Upper lobe of left lung (tissue), 4 donors: ENCODE measurements around the gene ANKRD1.

ENCODE experiments used
- CTCF ChIP-seq, 6 experiments: fragments of 450-650 bp in 4 of 6; fragments of 200-600 bp in 2 of 6; sonication (generic) in 2 of 6; IDR thresholded peaks; one replicate each; pipeline ENCODE4 v1.5.1; 2016 to 2019; ENCODE audit warnings: antibody characterized with exemption in 6 of 6
- EP300 ChIP-seq, 4 donors: sonication (generic); formaldehyde crosslinking; IDR thresholded peaks; one replicate each; pipeline ENCODE4 v1.5.1; 2017; ENCODE audit warnings: antibody characterized with exemption in 4 of 4, control low read depth in 2 of 4
- POLR2A ChIP-seq, 4 donors: fragments of 450-650 bp; IDR thresholded peaks; one replicate each; pipeline ENCODE4 v1.5.1; 2016 to 2017; ENCODE audit warnings: antibody characterized with exemption in 4 of 4, mild to moderate bottlenecking in 2 of 4
- POLR2AphosphoS5 ChIP-seq, 2 donors: sonication (generic); formaldehyde crosslinking; IDR thresholded peaks; one replicate each; pipeline ENCODE4 v1.5.1; 2017; ENCODE audit warnings: antibody characterized with exemption in 2 of 2

DNA sequence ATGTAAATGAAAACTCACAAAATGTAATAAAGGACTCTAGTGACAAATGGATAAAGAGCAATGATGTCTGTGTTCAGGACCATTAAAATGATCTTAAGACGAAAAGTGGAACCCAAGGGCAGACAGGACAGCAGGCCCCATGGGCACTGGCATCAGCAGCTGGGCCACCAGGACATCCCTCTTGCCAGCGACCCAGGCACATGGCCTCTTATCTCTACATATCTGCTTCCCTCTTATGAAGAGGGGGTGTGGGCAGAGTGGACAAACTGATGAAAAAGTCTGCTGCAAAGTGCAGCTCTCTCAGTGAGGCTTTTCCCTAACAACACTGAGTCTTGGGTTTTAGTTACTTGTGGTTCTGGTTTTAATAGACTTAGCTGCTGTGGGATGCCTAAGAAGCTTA is 44.8 kb upstream of the ANKRD1 start:
- TF ChIP-seq POLR2A (IDR thresholded peaks at IDR 0.05) (no peak), CTCF (IDR thresholded peaks at IDR 0.05) (no peak), POLR2AphosphoS5 (IDR thresholded peaks at IDR 0.05) (no peak), EP300 (IDR thresholded peaks at IDR 0.05) (no peak)
